Measurements from ENCODE around the gene DNAJC11. TPM values are rescaled to one million over a fixed set of nuclear protein-coding genes. Genes with fewer than 3 reads are reported as not detected.
"Not testable (repeated sequence)": the region's sequence is repeated elsewhere in the genome, so short reads cannot be mapped to it uniquely, and the experiment has no call there.

The DNAJC11 gene
- total RNA-seq, 2 experiments from 2014 or later: 43.0 to 44.6 TPM

DNA sequence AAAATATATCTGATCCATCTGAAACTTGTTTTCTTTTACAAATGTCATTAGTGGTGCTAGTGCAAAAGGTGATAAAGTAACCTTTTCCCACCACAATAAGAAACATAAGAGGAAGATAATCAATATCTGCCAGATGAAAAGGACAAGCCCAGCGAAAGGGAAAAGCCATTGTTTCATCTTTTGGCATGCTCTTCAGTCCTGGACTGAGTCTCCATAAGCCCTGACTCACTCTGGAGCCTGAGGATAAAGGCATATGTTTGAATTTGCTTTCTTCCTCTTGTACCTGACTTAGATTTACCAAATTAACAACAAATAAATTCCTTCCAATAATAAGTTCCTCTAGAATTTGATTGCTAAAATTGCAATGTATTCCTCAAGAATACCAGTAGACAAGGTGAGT, 13.6 kb downstream of the DNAJC11 start:
- Mint-ChIP-seq H3K27ac (no peak overlapping the region), H3K4me1 (peaks cover 13% of the 10 kb centered on the region), H3K27me3 (no peaks in the 10 kb centered on the region), H3K9me3 (no peaks in the 10 kb centered on the region), H3K36me3 (peaks cover 2% of the 10 kb centered on the region), H3K4me3 (no peak overlapping the region)
- no peak for ATAC-seq (ENCODE audit: low read depth)
- DNase-seq: no peak
- POLR2A ChIA-PET: no interaction called here

DNA sequence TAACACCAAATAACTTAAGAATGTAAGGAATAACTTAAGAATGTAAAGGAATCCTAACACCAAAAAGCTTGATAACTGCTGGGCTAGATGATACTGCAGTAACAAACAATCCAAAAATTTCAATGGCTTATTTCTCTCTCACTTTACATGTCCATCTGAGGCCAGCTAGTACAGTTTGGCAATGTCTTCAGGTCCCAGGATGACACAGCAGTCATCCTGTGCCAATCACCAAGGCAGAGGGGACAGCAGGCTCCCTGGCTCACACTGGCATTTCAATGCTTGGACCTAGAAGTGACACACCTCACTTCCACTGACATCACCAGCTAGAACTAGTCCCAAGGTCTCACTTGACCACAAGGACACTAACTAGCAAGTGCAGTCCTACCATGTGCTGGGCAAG, 15.3 kb downstream of the DNAJC11 start:
- DNase-seq (no peak), ATAC-seq (ENCODE audit: low read depth) (no peak)
- no peak overlapping the region for H3K4me3 Mint-ChIP-seq
- H3K4me1 Mint-ChIP-seq: peaks cover 13% of the 10 kb centered on the region
- H3K27ac Mint-ChIP-seq: no peak overlapping the region
- H3K27me3 Mint-ChIP-seq: no peaks in the 10 kb centered on the region
- H3K36me3 Mint-ChIP-seq: peaks cover 2% of the 10 kb centered on the region
- no peaks in the 10 kb centered on the region for H3K9me3 Mint-ChIP-seq
- POLR2A ChIA-PET: no interaction called here

DNA sequence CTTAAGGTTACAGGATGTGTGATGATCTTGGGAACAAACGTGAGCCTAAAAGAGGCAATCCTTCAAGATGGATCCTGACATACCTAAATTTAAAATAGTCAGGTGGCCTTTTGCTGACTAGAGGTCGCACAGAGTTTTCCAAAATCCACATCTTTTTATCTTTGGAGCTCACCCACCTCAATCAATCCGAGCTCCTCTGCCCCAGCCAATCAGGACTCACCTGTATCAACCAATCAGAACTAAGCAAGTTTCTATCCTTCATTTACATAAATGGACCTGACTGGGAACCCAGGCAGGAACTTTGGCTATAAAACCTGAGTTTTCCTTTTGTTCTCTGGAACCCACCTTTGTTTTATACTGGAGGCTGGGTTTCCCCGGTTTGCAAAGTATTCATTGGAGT, 16.2 kb downstream of the DNAJC11 start:
- Mint-ChIP-seq H3K9me3 (no peaks in the 10 kb centered on the region), H3K36me3 (peaks cover 2% of the 10 kb centered on the region)
- POLR2A ChIA-PET: no interaction called here

DNA sequence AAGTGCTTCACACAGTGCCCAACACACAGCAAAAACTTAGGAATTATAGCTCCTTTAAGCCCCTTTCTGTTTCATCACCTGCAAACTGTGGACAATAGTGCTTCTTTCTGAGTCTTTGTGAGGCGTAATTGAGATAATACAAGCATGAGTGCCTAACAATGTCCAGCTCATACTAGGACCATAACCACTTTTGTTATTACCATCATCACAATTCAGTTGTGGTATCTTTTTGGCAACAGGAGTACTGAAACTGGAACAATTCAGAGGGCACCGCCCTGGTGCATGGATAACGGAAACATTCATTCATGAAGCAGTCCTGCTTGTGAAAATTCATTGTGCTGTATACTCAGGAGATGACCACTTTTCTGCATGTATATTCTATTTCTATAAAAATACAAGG, 18.2 kb downstream of the DNAJC11 start:
- DNase-seq (no peak), ATAC-seq (ENCODE audit: low read depth) (no peak)
- H3K36me3 Mint-ChIP-seq: peaks cover 4% of the 10 kb centered on the region
- POLR2A ChIA-PET: no interaction called here
- peaks cover 2% of the 10 kb centered on the region for H3K4me1 Mint-ChIP-seq
- H3K9me3 Mint-ChIP-seq: no peaks in the 10 kb centered on the region
- no peak overlapping the region for H3K4me3 Mint-ChIP-seq
- H3K27me3 Mint-ChIP-seq: no peaks in the 10 kb centered on the region
- no peak overlapping the region for H3K27ac Mint-ChIP-seq

More for the DNA sequence above, 16.2 kb downstream of the DNAJC11 start:
- H3K27ac Mint-ChIP-seq: no peak overlapping the region
- ATAC-seq (ENCODE audit: low read depth) (no peak), DNase-seq (no peak)
- no peak overlapping the region for H3K4me3 Mint-ChIP-seq
- no peaks in the 10 kb centered on the region for H3K27me3 Mint-ChIP-seq
- peaks cover 13% of the 10 kb centered on the region for H3K4me1 Mint-ChIP-seq

DNA sequence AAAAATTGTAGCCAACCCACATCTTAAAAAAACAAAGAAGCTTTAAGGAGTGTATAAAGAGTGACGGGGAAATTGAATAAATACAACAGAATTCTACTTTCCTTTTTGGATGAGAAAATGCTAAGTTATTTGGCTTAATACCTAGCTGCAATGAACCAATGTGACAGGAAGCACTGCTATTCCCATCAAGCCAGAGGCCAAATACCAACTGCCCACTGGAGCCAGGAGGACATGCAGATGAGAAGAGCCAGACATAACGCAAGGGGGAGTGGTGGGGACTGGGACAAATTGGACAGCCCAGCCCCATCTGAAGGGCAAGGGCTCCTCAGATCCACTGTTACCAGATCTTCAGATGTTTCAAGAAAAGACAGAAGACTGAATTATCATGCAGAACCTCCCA, 25.7 kb downstream of the DNAJC11 start:
- Mint-ChIP-seq H3K4me1 (no peaks in the 10 kb centered on the region), H3K36me3 (peaks cover 23% of the 10 kb centered on the region), H3K27ac (no peak overlapping the region), H3K4me3 (no peak overlapping the region), H3K27me3 (no peaks in the 10 kb centered on the region), H3K9me3 (no peaks in the 10 kb centered on the region)
- ATAC-seq (ENCODE audit: low read depth): no peak
- POLR2A ChIA-PET: no interaction called here
- no peak for DNase-seq

- Mint-ChIP-seq H3K4me1 (no peaks in the 10 kb centered on the region), H3K4me3 (no peak overlapping the region), H3K27me3 (no peaks in the 10 kb centered on the region), H3K27ac (no peak overlapping the region), H3K36me3 (peaks cover 22% of the 10 kb centered on the region), H3K9me3 (no peaks in the 10 kb centered on the region)
- ATAC-seq (ENCODE audit: low read depth) (no peak), DNase-seq (no peak)
- POLR2A ChIA-PET: no interaction called here
Observed at GRCh38 chr1:6674771-6675170, 26.8 kb downstream of the DNAJC11 start.

- POLR2A ChIA-PET: interaction anchor here (0.6 kb wide), 1 partner anchor 122 kb away, joined by 5 read pairs; no protein-coding TSS in a partner anchor
- ATAC-seq (ENCODE audit: low read depth): no peak
- Mint-ChIP-seq H3K27ac (no peak overlapping the region), H3K4me1 (no peaks in the 10 kb centered on the region), H3K27me3 (no peaks in the 10 kb centered on the region), H3K4me3 (no peak overlapping the region), H3K9me3 (no peaks in the 10 kb centered on the region), H3K36me3 (peaks cover 20% of the 10 kb centered on the region)
- no peak for DNase-seq
Observed at GRCh38 chr1:6673816-6674398, 27.7 kb downstream of the DNAJC11 start.

DNA sequence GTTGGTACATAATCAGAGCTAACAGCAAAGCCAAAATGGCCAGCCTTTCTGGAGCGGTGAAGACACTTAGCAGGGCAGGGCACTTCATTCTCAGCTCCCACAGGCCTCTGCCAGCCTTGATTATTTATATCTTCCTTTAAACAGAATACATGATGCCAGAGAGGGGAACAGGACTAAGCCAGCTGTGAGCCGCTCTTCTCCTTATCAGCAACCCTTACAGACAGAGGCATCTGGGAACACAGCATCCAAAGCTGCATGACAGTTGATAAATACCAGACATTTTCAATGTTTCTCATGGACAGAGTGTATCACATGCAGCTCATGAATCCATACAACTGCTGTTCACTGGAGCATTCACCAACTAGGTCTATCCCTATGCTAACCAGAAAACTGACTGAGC, 29.1 kb downstream of the DNAJC11 start:
- Mint-ChIP-seq H3K36me3 (peaks cover 14% of the 10 kb centered on the region), H3K4me1 (no peaks in the 10 kb centered on the region), H3K27me3 (no peaks in the 10 kb centered on the region), H3K4me3 (no peak overlapping the region), H3K9me3 (no peaks in the 10 kb centered on the region), H3K27ac (no peak overlapping the region)
- POLR2A ChIA-PET: no interaction called here
- DNase-seq: no peak
- ATAC-seq (ENCODE audit: low read depth): no peak

- DNase-seq: no peak
- H3K9me3 Mint-ChIP-seq: no peaks in the 10 kb centered on the region
- H3K27me3 Mint-ChIP-seq: no peaks in the 10 kb centered on the region
- no peak for ATAC-seq (ENCODE audit: low read depth)
- peaks cover 2% of the 10 kb centered on the region for H3K36me3 Mint-ChIP-seq
- H3K27ac Mint-ChIP-seq: no peak overlapping the region
- no peaks in the 10 kb centered on the region for H3K4me1 Mint-ChIP-seq
- POLR2A ChIA-PET: no interaction called here
- H3K4me3 Mint-ChIP-seq: no peak overlapping the region
Observed at GRCh38 chr1:6668503-6668902, 33.1 kb downstream of the DNAJC11 start.

DNA sequence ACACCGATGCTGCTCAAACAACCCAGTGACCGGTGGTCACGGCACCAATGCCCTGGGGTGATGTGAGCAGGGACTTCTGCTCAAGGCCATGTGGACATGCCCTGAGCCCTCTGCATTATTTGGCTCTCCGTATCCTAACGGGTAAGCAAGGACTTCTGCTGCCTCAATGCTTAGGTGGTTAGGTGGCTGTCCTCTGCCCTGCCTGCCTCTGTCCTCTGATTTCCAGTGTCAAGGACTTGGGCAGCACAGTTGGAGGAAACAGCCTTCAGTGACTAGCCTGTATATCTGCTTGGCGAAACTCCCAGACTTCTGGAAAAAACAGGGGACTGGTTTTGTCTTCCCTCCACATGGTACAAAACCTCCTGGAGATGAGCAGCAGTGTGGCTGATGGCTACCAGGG, 34.5 kb downstream of the DNAJC11 start:
- no peak overlapping the region for H3K4me3 Mint-ChIP-seq
- H3K27ac Mint-ChIP-seq: no peak overlapping the region
- no peaks in the 10 kb centered on the region for H3K36me3 Mint-ChIP-seq
- H3K4me1 Mint-ChIP-seq: no peaks in the 10 kb centered on the region
- POLR2A ChIA-PET: no interaction called here
- H3K9me3 Mint-ChIP-seq: no peaks in the 10 kb centered on the region
- no peak for ATAC-seq (ENCODE audit: low read depth)
- H3K27me3 Mint-ChIP-seq: no peaks in the 10 kb centered on the region
- no peak for DNase-seq

GRCh38 chr1:6666696-6667095, 34.9 kb downstream of the DNAJC11 start:
- no peaks in the 10 kb centered on the region for H3K27me3 Mint-ChIP-seq
- H3K36me3 Mint-ChIP-seq: no peaks in the 10 kb centered on the region
- ATAC-seq (ENCODE audit: low read depth): no peak
- no peaks in the 10 kb centered on the region for H3K9me3 Mint-ChIP-seq
- no peak overlapping the region for H3K4me3 Mint-ChIP-seq
- no peak for DNase-seq
- H3K27ac Mint-ChIP-seq: no peak overlapping the region
- H3K4me1 Mint-ChIP-seq: no peaks in the 10 kb centered on the region
- POLR2A ChIA-PET: interaction anchor here (0.7 kb wide), 1 partner anchor 12 kb away, joined by 7 read pairs; no protein-coding TSS in a partner anchor

GRCh38 chr1:6662468-6662867, 39.1 kb downstream of the DNAJC11 start:
- H3K27ac Mint-ChIP-seq; H3K4me1 Mint-ChIP-seq; H3K4me3 Mint-ChIP-seq; H3K9me3 Mint-ChIP-seq; POLR2A ChIA-PET; H3K27me3 Mint-ChIP-seq; DNase-seq; ATAC-seq (ENCODE audit: low read depth); H3K36me3 Mint-ChIP-seq: not testable (repeated sequence)

- peaks cover 2% of the 10 kb centered on the region for H3K36me3 Mint-ChIP-seq
- POLR2A ChIA-PET: no interaction called here
- no peak for ATAC-seq (ENCODE audit: low read depth)
- peaks cover 7% of the 10 kb centered on the region for H3K4me1 Mint-ChIP-seq
- no peak for DNase-seq
- no peaks in the 10 kb centered on the region for H3K27me3 Mint-ChIP-seq
- H3K27ac Mint-ChIP-seq: no peak overlapping the region
- no peaks in the 10 kb centered on the region for H3K9me3 Mint-ChIP-seq
- no peak overlapping the region for H3K4me3 Mint-ChIP-seq
Observed at GRCh38 chr1:6660415-6661049, 41.1 kb downstream of the DNAJC11 start.

- H3K4me3 Mint-ChIP-seq: no peak overlapping the region
- no peak for ATAC-seq (ENCODE audit: low read depth)
- DNase-seq: no peak
- POLR2A ChIA-PET: no interaction called here
- no peaks in the 10 kb centered on the region for H3K9me3 Mint-ChIP-seq
- peaks cover 7% of the 10 kb centered on the region for H3K4me1 Mint-ChIP-seq
- H3K27me3 Mint-ChIP-seq: no peaks in the 10 kb centered on the region
- H3K36me3 Mint-ChIP-seq: peaks cover 2% of the 10 kb centered on the region
- no peak overlapping the region for H3K27ac Mint-ChIP-seq
Observed at GRCh38 chr1:6658359-6659060, 43.1 kb downstream of the DNAJC11 start.
